Ishikawa (cell line): ENCODE measurements around the gene GOLGA1.

Experiments used
- CEBPB ChIP-seq: IDR thresholded peaks from 2 replicates; pipeline ENCODE4 v1.6.1; 2012
- CREB1 ChIP-seq: IDR thresholded peaks from 2 replicates; pipeline ENCODE4 v1.6.1; 2012; ENCODE audit warnings: low read depth
- EGR1 ChIP-seq: IDR thresholded peaks from 2 replicates; pipeline ENCODE4 v1.6.1; 2012
- EP300 ChIP-seq: IDR thresholded peaks from 2 replicates; pipeline ENCODE4 v1.6.1; 2012; ENCODE audit warnings: borderline replicate concordance
- FOXM1 ChIP-seq: IDR thresholded peaks from 2 replicates; pipeline ENCODE4 v1.6.1; 2012; ENCODE audit warnings: low read depth, borderline replicate concordance
- MAX ChIP-seq: IDR thresholded peaks from 2 replicates; pipeline ENCODE4 v1.6.1; 2012
- NFIC ChIP-seq: IDR thresholded peaks from 2 replicates; pipeline ENCODE4 v1.6.1; 2012
- RAD21 ChIP-seq: IDR thresholded peaks from 2 replicates; pipeline ENCODE4 v1.6.1; 2012; ENCODE audit warnings: low read depth
- TAF1 ChIP-seq: IDR thresholded peaks from 2 replicates; pipeline ENCODE4 v1.6.1; 2012; ENCODE audit warnings: low read depth, mild to moderate bottlenecking
- TCF12 ChIP-seq: IDR thresholded peaks from 2 replicates; pipeline ENCODE4 v1.6.1; 2012; ENCODE audit warnings: low read depth
- TEAD4 ChIP-seq: IDR thresholded peaks from 2 replicates; pipeline ENCODE4 v1.6.1; 2012
- USF1 ChIP-seq: IDR thresholded peaks from 2 replicates; pipeline ENCODE4 v1.6.1; 2012
- YY1 ChIP-seq: IDR thresholded peaks from 2 replicates; pipeline ENCODE4 v1.6.1; 2012; ENCODE audit warnings: low read depth
- ZBTB7A ChIP-seq: IDR thresholded peaks from 2 replicates; pipeline ENCODE4 v1.6.1; 2012; ENCODE audit warnings: low read depth
- TF ChIP-seq, protein P1 (sequence below): IDR thresholded peaks from 2 replicates; pipeline ENCODE4 v1.6.1; 2012; ENCODE audit warnings: low read depth, mild to moderate bottlenecking

GOLGA1 gene

DNA sequence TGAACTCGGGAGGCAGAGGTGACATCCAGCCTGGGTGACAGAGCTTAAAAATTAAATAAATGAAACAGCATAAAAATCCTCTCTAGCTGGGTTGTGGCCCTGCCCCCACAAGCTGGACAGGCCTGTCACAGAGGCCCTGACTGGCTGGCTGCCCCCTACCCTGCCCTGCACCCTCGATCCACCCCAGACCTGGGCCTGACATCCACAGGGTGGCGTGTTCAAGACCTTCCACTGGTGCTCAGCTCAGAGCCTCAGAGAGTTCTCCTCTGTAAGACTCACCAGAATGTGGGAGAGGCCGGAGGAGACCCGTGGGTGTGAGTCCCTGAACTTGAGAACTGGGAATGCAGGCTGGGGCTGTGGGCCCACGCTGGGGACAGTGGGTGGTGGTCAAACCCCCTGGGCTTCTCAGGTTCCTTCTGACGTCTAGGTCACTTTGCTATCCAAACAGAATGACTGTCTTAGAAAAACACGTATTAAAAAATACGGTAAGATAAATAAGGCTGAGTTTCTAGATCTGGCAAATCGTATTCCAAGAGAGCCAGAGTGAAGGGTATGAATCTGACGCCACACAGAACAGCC, 97.3 kb downstream of the GOLGA1 start:
- no peak for TF ChIP-seq EP300
- no peak for TF ChIP-seq CEBPB
- no peak for TF ChIP-seq TCF12
- TF ChIP-seq MAX: no peak

DNA sequence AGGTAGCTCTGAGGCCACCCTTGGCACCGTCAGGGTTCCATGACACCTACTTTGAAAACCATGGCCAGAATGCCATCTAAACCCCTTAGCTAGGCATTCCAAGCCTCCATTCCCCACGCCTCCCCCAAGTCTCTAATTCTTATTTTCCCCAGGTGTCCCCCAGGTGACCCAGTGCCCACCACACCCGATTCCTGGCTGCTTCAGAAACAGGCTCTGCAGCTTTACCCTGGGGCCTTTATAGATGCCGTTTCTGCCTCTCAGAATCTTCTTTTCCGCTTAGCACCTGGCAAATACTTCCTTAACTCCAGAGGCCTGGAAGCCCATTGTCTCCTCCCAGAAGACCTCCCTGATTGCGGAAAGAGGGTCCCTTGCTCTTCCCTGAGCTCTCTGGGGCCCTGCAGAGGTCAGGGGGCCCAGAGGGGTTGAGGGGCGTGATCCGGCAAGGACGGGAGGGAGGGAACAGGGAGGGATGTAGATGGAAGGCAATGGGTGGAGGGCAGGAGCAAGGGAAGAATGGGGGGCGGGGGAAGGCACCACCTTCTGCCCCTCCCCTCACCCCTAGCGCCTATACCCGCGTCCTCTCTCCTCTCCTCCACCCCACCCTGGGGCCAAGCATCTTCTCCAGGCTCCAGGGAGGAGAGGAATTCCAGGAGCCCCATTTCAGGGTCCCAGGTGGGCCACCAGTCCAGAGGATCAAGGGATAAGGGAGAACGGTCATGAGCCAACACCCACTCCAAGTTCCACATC, 99.6 kb downstream of the GOLGA1 start:
- TF ChIP-seq USF1: no peak

DNA sequence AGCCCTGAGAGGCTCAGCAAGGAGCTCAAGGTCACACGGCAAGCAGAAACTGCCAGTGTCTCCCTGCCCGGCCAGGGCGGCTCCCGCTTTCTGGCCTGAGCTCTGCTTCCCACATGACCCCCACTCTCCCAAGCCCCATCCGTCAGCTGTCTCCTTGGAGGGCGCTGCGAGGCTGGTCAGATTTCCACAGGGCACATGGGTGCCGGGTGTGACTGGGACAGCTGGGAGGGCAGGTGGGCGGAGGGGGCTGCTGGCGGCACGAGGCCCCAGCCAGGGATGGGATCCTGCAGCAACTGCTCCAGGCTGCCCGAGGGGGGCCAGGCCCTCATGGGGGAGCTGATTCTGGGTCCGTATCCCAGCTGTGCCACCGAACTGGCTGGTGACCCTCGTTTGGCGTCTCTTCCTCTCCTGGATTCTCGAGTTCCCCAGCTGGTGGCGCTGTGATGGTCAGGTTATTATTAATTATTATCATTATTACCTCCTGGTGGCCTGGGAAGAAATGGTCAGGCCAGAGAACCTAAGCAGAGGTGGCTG, 100.5 kb downstream of the GOLGA1 start:
- TF ChIP-seq TCF12 (no peak), YY1 (no peak), FOXM1 (no peak), EP300 (no peak), ZBTB7A (no peak), MAX (no peak), RAD21 (peak; percentile 3; the same call in 1 of the 2 replicates)
- TF ChIP-seq, protein P1, sequence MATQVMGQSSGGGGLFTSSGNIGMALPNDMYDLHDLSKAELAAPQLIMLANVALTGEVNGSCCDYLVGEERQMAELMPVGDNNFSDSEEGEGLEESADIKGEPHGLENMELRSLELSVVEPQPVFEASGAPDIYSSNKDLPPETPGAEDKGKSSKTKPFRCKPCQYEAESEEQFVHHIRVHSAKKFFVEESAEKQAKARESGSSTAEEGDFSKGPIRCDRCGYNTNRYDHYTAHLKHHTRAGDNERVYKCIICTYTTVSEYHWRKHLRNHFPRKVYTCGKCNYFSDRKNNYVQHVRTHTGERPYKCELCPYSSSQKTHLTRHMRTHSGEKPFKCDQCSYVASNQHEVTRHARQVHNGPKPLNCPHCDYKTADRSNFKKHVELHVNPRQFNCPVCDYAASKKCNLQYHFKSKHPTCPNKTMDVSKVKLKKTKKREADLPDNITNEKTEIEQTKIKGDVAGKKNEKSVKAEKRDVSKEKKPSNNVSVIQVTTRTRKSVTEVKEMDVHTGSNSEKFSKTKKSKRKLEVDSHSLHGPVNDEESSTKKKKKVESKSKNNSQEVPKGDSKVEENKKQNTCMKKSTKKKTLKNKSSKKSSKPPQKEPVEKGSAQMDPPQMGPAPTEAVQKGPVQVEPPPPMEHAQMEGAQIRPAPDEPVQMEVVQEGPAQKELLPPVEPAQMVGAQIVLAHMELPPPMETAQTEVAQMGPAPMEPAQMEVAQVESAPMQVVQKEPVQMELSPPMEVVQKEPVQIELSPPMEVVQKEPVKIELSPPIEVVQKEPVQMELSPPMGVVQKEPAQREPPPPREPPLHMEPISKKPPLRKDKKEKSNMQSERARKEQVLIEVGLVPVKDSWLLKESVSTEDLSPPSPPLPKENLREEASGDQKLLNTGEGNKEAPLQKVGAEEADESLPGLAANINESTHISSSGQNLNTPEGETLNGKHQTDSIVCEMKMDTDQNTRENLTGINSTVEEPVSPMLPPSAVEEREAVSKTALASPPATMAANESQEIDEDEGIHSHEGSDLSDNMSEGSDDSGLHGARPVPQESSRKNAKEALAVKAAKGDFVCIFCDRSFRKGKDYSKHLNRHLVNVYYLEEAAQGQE: no peak

DNA sequence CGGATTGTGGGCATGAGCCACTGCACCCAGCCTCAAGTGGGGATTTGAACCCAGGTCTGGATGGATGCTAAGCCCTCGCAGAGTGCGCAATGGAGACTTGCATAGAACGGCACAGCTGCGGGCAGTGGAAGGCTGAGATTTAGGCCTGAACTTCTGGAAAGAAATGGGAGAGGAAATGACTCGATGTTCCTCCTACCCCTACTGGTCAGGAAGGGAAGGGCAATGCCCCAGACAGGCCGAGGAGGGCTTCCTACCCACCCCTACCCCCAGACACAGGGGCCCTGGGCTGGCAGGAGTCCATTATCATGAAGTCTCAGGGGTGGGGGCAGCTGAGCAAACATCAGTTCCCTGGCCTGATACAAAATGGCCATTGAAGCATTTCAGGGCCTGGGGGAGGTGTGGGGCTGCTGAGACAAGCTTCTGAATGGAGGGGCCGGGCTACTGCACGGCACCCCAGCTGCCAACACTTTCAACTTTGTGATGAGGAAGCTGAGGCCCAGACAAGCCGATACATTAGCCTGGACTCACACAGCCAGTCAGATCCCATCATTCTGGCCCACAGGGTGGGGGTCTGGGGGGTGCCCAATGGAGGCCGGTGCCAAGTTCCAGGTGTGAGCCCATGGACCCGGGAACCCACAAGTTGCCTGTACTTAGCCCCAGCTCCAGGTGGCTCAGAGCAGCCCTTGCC, 101.1 kb downstream of the GOLGA1 start:
- no peak for TF ChIP-seq TAF1
- TF ChIP-seq TEAD4: no peak
- no peak for TF ChIP-seq CEBPB
- TF ChIP-seq, protein P1: no peak
- TF ChIP-seq RAD21: no peak
- TF ChIP-seq MAX: no peak
- TF ChIP-seq FOXM1: no peak

- TF ChIP-seq FOXM1 (no peak), EGR1 (no peak), MAX (no peak), CREB1 (no peak), RAD21 (no peak), NFIC (peak; percentile 95), TEAD4 (peak; percentile 36; the same call in 1 of the 2 replicates), USF1 (no peak), CEBPB (no peak), TAF1 (no peak)
Measured at GRCh38 chr9:124835026-124835557, 105.8 kb downstream of the GOLGA1 start.

DNA sequence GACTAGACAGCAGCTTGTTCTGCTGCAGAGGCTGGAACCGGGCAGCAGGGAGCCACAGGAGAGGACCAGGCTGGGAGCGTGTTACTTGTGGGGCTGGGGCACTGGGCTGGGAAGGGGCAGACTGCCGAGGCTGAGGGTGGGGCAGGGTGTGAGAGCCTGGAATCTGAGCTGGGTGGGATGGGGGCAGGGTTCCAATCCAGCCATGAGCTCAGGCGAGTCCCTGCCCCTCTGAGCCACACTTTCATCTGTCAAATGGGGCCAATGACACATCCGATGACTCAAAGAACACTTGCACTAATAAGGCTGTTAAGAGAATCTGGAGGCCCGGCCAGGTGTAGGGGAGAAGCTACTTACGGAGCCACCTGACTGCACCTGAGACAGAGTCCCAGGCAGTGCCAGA, 106.3 kb downstream of the GOLGA1 start:
- no peak for TF ChIP-seq USF1
- TF ChIP-seq EP300: peak; percentile 32; the same call in 1 of the 2 replicates
- TF ChIP-seq, protein P1: no peak
- TF ChIP-seq NFIC: no peak
- no peak for TF ChIP-seq YY1
- TF ChIP-seq TEAD4: no peak
- TF ChIP-seq RAD21: no peak
- no peak for TF ChIP-seq TAF1
- TF ChIP-seq MAX: no peak
- no peak for TF ChIP-seq FOXM1
- no peak for TF ChIP-seq CREB1
- peak; percentile 34; the same call in 1 of the 2 replicates for TF ChIP-seq TCF12
- TF ChIP-seq ZBTB7A: no peak
- no peak for TF ChIP-seq CEBPB
